DOHH2 (cell line): Measurements from ENCODE around the gene CA7.
A peak's percentile ranks its signal among the peaks of the same experiment; 100 is the strongest.

Source experiments
- H3F3A ChIP-seq: fragments of 200-600 bp; sonication (generic), shearing (Covaris generic); 2 replicates; pipeline ENCODE4 v1.6.0; 2016; ENCODE audit warnings: antibody characterized with exemption, mild to moderate bottlenecking; ENCODE audit not compliant: control insufficient read depth, insufficient read depth
- H3K27ac ChIP-seq: fragments of 200-600 bp; sonication (generic); 2 replicates; pipeline ENCODE4 v1.5.1; 2014; ENCODE audit warnings: low read depth, mild to moderate bottlenecking, low read length, moderate library complexity
- H3K27me3 ChIP-seq: fragments of 200-600 bp; sonication (generic); 2 replicates; pipeline ENCODE4 v1.6.1; 2014; ENCODE audit warnings: mild to moderate bottlenecking, low read length, mixed read lengths; ENCODE audit not compliant: control insufficient read depth
- H3K36me3 ChIP-seq: fragments of 200-600 bp; sonication (generic); 2 replicates; pipeline ENCODE4 v1.6.1; 2014; ENCODE audit warnings: mild to moderate bottlenecking, low read length, moderate library complexity, mixed read lengths; ENCODE audit not compliant: control insufficient read depth
- H3K4me1 ChIP-seq: fragments of 200-600 bp; sonication (generic); 2 replicates; pipeline ENCODE4 v1.6.1; 2014; ENCODE audit warnings: mild to moderate bottlenecking, low read length, mixed read lengths; ENCODE audit not compliant: control insufficient read depth
- H3K4me2 ChIP-seq: fragments of 200-600 bp; sonication (generic); 2 replicates; pipeline ENCODE4 v1.6.0; 2014; ENCODE audit warnings: mild to moderate bottlenecking, low read length, moderate library complexity
- H3K4me3 ChIP-seq: fragments of 200-600 bp; sonication (generic); 2 replicates; pipeline ENCODE4 v1.5.1; 2014; ENCODE audit warnings: mild to moderate bottlenecking, low read length, mixed read lengths
- H3K79me2 ChIP-seq: fragments of 200-600 bp; sonication (generic); 2 replicates; pipeline ENCODE4 v1.6.1; 2014; ENCODE audit warnings: mild to moderate bottlenecking, low read length, mixed read lengths; ENCODE audit not compliant: control insufficient read depth
- H3K9me2 ChIP-seq: fragments of 200-600 bp; sonication (generic); replicated peaks from 2 replicates; pipeline ENCODE4 v1.6.1; 2014; ENCODE audit warnings: mild to moderate bottlenecking, low read length, mixed read lengths; ENCODE audit not compliant: control insufficient read depth
- H3K9me3 ChIP-seq: fragments of 200-600 bp; sonication (generic); 2 replicates; pipeline ENCODE4 v1.6.1; 2014; ENCODE audit warnings: antibody characterized with exemption, low read length, mixed read lengths; ENCODE audit not compliant: control insufficient read depth, insufficient read depth
- H4K20me1 ChIP-seq: fragments of 200-600 bp; sonication (generic); 2 replicates; pipeline ENCODE4 v1.6.0; 2014; ENCODE audit warnings: low read depth, mild to moderate bottlenecking, antibody characterized with exemption, low read length, moderate library complexity; ENCODE audit not compliant: control insufficient read depth, insufficient read depth
- CTCF ChIP-seq: fragments of 200-600 bp; sonication (generic); IDR thresholded peaks from one replicate; pipeline ENCODE4 v1.5.1; 2014; ENCODE audit warnings: antibody characterized with exemption, mild to moderate bottlenecking, low read depth, low read length; ENCODE audit not compliant: poor library complexity, severe bottlenecking
- EZH2phosphoT487 ChIP-seq: fragments of 200-600 bp; sonication (generic); IDR thresholded peaks from 2 replicates; pipeline ENCODE4 v1.6.1; 2017; ENCODE audit warnings: borderline replicate concordance, mild to moderate bottlenecking, antibody characterized with exemption, low read length, moderate library complexity, mixed read lengths

Gene CA7

GRCh38 chr16:66856801-66857200 is 12.6 kb downstream of the CA7 start:
- no peak for TF ChIP-seq EZH2phosphoT487
- TF ChIP-seq CTCF, result no peak
- Histone ChIP-seq H3K4me2 (no peak overlapping the region), H3K4me1 (peaks cover 7% of the 10 kb centered on the region), H3K9me2 (no peaks in the 10 kb centered on the region), H3F3A (no peaks in the 10 kb centered on the region), H3K27ac (no peak overlapping the region), H3K4me3 (no peak overlapping the region), H4K20me1 (no peaks in the 10 kb centered on the region), H3K9me3 (no peaks in the 10 kb centered on the region), H3K27me3 (no peaks in the 10 kb centered on the region), H3K36me3 (no peaks in the 10 kb centered on the region), H3K79me2 (no peaks in the 10 kb centered on the region)

DNA sequence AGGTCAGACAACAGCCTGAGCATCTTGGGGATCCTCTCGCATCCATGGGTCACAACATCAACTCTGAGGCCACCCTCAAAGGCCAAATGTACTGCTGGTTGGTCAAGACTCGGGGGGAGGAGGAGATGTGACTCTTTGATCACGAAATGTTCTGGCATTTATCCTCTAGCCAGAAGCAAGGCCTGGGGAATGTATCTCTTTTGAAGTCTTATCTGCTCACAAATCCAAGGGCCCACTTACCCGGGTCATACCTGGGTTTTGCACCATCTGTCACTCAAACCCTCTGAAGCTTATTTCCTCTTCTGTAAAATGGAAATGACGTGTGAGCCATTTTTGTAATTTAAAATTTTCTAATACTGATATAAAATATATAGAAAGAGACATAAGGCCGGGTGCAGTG is 13.2 kb downstream of the CA7 start:
- TF ChIP-seq CTCF (no peak), EZH2phosphoT487 (no peak)
- peak overlapping the region; percentile 37; the same call in 1 of the 2 replicates for H3K4me2 ChIP-seq
- H3K4me1 ChIP-seq, result peaks cover 7% of the 10 kb centered on the region
- no peaks in the 10 kb centered on the region for H3K9me3 ChIP-seq
- H3F3A ChIP-seq, result no peaks in the 10 kb centered on the region
- no peaks in the 10 kb centered on the region for H3K36me3 ChIP-seq
- no peaks in the 10 kb centered on the region for H3K79me2 ChIP-seq
- no peaks in the 10 kb centered on the region for H3K27me3 ChIP-seq
- no peaks in the 10 kb centered on the region for H3K9me2 ChIP-seq
- H4K20me1 ChIP-seq, result no peaks in the 10 kb centered on the region
- H3K4me3 ChIP-seq, result no peak overlapping the region
- H3K27ac ChIP-seq, result no peak overlapping the region

DNA sequence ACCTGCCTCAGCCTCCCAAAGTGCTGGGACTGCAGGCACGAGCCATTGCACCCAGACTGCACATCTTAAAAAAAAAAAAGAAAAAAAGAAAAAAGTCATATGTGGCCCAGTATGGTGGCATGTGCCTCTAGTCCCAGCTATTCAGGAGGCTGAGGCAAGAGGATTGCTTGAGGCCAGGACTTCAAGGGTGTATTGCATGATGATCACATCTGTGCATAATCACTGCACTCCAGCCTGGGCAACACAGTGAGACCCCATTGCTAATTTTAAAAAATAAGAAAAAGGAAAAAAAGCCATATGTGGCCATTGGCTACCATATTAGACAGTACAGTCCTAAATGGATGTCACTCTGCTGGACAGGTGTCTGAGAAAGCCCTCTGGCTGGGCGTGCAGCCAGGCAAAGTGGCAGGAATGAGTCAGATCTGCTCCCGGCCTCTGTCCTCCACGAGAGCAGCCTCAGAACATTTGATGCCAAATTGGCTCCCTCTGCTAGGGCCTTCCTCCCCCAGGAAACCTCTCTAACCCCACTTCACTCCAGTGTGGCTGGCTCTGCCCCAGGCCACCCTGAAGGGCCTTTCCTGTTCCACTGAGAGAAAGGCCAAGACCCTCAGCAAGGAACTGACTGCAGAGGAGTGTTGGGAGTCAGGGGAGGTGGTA is 14.7 kb downstream of the CA7 start:
- Histone ChIP-seq H3F3A (no peaks in the 10 kb centered on the region), H3K79me2 (no peaks in the 10 kb centered on the region), H3K27me3 (no peaks in the 10 kb centered on the region), H3K9me2 (no peaks in the 10 kb centered on the region), H3K27ac (no peak overlapping the region), H3K9me3 (no peaks in the 10 kb centered on the region), H3K36me3 (no peaks in the 10 kb centered on the region), H3K4me1 (peaks cover 7% of the 10 kb centered on the region), H3K4me2 (no peak overlapping the region), H4K20me1 (no peaks in the 10 kb centered on the region), H3K4me3 (no peak overlapping the region)
- TF ChIP-seq CTCF (no peak), EZH2phosphoT487 (no peak)
